Activated CD4-positive, CD25-positive, alpha-beta regulatory T cell (primary cell): Measurements from ENCODE around the gene SOX30.
A peak's percentile ranks its signal among the peaks of the same experiment; 100 is the strongest.
"Not testable (repeated sequence)": the region's sequence is repeated elsewhere in the genome, so short reads cannot be mapped to it uniquely, and the experiment has no call there.

Source experiments
- DNase-seq, 4 experiments: peaks; one replicate each; lab custom pipeline; 2025; lab: John Stamatoyannopoulos, UW

SOX30 gene

DNA sequence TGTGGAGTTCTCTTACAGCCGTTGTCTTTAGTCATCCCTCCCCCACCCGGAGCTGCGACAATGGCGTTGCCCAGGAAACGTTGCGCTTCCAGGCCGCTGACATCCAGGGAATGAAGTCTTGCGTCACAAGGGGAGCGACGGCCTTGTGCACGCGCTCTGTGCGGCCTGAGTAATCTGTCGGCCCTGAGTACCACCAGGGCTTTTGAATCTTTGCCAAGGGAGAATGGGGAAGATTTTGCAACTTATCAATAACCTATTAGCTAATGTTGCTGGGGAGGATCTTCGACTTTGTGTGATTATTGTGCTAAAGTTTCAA, at the start of gene SOX30:
SOX30 (minus strand) TSS at position 62 of the 316 bp plus-strand sequence. CDS start 360 bp downstream, outside the sequence.
- DNase-seq = no peak

DNA sequence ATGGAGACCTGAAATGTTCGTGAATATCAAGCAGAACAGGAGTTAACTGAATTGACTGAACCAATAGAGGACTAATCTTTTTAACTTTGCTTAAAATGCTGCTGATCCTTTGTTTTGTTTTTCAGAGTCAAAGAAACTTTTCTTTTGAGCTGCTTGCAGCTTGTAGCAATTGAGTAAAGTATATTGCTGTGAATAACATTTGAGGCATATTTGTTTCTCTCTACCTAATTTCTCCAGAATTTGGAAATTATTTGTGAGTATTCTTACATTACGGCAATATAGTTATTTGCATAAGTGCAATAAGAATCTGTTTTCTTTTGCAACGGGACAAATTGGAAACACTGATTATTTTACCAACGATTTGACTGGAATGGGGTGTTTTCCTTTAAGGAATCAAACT, 46.4 kb upstream of the SOX30 start:
- DNase-seq = not testable (repeated sequence)

DNA sequence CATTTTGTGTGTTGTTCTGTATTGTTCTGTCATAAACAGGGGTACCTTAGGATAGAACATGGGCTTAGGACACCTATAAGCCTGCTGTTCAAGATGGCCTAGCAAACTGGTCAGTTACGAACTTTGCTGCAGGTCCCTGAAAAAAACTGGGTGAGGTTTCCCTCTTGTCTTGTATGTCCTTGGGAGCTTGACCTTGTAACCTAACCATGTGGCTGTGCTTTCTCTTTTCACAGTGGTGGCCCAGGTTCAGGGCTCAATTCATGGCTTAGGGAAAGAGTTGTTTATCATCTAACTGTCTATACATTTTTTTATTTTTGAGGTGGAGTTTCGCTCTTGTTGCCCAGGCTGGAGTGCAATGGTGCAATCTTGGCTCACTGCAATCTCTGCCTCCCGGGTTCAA, 43.9 kb upstream of the SOX30 start:
- DNase-seq = not testable (repeated sequence)

DNA sequence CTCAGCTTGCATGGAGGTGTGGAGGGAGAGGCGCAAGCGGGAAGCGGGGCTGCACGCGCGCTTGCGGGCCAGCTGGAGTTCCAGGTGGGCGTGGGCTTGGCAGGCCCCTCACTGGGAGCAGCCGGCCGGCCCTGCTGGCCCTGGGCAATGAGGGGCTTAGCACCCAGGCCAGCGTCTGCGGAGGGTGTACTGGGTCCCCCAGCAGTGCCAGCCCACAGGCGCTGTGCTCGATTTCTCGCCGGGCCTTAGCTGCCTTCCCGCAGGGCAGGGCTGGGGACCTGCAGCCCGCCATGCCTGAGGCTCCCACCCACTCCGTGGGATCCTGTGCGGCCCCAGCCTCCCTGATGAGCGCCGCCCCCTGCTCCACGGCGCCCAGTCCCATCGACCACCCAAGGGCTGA, 41.6 kb upstream of the SOX30 start:
- not testable (repeated sequence) for DNase-seq

DNA sequence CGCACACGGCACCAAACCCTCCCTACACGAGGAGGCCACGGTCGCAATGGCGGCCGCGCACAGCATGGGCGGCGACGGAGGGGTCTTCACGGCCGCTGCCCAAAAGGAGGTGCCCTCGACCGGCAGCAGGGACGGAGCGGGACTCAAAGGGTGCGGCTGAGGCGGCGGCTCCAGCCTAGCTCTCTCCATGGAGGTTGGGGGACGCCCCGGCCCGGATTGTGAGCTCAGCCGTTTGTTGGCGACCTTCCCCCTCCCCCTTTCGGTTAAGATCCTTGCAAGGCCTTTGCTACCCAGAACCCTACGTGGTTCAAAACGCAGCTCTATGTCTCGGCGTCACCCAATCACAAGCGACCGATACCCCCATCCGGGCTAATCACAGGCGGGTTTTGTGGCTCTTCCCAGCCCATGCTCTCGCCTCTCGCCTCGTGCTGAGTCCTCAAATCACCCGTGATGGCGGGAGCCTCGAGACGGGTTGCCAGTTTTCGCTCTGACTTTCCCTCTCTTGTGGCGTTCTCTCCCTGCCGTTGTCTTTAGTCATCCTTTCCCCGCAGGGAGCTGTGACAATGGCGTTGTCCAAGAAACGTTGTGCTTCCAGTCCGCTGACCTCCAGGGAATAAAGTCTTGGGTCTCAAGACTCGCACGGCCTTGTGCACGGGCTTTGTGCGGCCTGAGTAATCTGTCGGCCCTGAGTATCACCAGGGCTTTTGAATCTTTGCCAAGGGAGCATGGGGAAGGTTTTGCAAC, 38.6 kb upstream of the SOX30 start:
- DNase-seq = no peak

DNA sequence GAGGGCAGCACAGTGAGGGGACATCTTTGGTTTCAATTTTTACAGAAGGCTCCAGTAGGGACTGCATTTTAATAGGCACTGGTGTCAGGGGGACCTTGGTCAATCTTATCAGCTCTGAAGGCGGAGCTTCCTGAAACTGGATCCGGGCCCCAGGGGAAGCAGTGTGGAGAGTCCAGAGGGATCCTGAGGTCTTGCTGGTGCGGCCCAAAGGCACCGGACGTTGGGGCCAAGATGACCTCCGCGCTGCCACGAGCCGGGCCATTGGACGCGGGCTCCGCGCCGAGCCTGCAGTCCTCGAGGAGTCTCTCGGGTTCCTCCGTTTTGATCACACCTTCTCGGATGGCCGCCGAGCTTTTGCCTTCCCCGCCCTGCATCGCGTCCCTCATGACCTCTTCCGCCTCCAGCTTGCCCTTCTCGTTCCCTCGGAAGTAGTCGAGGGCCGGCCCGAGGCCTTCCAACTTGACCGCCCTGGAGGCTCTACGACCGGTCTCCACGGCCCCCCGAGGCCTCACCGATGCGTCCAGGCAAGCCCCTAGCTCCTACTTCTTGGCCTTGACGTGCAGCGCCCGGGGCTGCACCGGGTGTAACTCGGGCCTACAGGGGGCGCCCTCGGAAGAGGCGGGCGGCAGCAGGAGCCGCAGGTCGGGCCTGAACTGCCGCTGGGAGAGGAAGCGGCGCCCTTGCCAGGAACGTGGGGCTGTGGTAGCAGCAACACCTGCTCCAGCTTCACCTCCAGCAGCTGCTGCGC, 37.9 kb upstream of the SOX30 start:
- DNase-seq = peak in 1 of 4 experiments; percentile 10

DNA sequence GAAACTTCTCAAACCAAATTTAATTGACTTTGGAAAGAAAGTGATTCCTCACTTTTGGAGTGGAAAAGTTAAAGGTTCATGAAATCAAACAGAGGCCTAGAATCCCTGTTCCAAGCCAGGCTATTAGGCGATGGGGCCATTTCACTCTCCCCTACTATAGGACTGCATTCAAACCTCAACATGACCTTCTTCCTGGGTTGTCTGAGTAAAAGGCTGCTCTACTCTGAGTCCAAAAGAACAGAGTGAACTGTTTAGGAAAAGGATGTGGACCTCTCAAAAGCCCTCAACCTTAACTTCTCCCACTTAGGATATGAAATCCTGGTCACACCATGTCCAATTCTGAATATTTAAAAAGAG, 34.9 kb upstream of the SOX30 start:
- no peak for DNase-seq

DNA sequence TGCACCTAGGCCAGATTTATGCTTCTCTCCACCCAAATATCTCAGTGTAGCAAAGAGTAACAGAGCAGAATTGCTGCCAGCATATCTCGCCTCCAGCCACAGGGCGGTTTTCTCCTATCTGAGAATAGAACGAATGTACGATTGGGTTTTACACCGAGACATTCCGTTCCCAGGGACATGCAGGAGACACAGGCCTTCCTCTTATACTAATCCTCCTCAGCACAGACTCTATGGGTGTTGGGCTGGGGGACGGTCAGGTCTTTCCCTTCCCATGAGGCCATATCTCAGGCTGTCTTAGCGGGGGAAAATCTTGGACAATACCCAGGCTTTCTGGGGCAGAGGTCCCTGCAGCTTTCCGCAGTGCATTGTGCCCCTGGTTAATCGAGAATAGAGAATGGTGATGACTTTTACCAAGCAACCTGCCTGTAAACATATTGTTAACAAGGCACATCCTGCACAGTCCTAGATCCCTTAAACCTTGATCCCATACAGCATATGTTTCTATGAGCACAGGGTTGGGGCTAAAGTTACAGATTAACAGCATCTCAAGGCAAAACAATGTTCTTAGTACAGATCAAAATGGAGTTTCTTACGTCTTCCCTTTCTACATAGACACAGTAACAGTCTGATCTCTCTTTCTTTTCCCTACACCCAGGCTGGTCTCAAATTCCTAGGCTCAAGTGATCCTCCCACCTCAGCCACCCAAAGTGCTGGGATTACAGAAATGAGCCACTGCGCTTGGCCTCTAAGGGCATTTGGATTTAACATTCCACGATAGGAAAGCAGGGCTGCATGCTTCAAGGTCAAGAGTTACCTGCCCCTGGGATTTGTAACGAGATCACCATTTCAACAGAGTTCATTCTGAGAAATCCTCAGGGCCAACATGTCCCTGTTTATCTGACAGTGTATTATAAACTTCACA, 34.3 kb upstream of the SOX30 start:
- not testable (repeated sequence) for DNase-seq

DNA sequence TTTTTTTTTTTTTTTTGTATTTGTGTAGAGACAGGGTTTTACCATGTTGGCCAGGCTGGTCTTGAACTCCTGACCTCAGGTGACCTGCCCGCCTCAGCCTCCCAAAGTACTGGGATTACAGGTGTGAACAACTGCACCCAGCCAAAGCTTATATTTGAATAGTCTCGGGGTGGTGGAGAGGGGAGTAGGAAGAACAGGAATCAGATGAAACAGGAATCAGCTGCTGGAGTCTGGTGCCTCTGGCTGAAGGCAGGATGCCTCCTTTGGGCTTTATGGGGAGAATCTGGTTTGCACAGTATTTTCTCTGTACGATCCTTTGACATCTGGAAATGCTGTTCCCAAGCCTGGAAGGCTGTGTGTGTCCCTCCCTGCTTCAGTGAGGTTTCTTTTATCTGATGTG, 30.0 kb upstream of the SOX30 start:
- no peak for DNase-seq

DNA sequence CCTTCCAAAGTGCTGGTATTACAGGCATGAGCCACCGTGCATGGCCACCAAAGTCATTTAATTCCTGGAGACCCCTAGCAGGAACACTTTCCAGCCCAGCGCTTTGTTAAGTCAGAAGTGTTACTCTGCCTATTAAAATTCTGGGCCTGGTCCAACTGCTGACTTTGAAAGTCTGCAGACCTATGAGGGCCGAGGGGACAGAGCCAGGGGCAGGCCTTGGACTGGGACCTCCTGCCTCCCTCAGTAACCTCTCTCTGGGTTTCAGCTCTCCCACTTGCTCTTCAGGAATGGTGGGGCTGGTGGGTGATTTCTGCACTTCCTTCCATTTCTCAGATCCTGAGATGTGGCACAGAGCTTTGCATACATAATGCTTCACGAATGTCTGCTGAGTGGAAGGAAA, 28.8 kb upstream of the SOX30 start:
- DNase-seq = no peak

DNA sequence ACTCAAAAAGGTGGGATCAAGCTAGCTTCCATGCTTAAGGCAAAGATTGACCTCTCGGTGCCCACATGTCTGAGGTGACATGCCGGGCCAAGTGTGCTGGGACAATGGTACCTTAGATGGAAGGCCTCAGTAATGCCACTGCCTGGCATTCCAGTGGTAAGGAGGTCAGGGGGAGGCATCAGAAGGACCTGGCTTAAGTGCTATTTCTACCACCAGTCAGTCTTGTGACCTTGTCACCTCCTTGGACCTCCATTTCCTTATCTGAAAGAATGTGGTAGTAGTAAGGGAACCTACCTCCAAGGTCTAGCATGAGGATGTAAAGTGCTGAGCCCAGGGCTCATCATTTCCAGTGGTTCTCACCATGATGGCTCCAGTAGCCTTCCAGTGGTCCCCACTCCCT, 28.0 kb upstream of the SOX30 start:
- DNase-seq = no peak

DNA sequence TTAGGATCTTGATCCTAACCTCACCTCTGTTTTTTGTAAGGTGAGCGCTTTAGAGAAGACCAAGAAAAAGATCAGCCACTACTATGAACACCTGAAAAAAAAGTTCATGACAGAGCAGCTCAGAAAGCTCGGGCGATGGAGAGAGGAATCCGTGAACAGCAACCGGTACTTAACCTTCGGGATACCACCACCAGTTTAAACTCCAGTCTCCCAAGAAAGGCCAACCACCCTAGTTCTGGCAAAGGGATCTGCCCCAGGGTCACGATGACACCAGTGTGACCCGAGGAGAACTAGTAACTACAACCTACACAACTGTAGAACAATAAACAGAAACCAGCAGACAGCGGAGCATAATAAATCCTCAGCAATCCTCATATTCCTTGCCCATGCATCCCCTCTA, 27.6 kb upstream of the SOX30 start:
- no peak for DNase-seq

DNA sequence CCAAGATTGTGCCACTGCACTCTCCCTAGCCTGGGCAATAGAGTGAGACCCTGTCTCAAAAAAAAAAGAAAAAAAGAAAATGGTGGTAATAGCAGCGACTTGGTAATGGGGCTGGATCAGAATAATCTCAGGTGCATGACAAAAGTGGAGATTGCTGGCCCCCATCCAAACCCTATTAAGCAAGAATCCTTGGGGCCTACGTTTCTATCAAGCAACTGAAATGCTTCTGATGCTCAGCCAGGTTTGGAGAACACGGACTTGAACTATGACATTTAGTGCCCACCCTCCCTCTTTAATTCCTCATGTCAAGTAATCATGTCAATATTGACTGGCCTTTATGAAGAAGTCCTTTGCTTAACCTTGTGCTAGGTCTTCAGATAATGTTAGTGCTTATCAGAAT, 25.7 kb upstream of the SOX30 start:
- DNase-seq = no peak

DNA sequence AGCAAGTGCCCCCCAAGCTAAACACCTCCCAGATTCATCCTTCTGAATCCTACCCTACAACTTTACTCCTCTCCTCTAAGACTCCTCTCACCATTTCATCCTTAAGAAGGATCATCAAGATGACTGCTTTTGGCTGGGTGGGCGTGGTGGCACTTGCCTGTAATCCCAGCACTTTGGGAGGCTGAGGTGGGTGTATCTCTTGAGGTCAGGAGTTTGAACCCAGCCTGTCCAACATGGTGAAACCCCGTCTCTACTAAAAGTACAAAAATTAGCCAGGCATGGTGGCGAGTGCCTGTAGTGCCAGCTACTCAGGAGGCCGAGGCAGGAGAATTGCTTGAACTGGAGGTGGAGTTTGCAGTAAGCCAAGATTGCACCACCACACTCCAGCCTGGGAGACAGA, 22.1 kb upstream of the SOX30 start:
- not testable (repeated sequence) for DNase-seq

DNA sequence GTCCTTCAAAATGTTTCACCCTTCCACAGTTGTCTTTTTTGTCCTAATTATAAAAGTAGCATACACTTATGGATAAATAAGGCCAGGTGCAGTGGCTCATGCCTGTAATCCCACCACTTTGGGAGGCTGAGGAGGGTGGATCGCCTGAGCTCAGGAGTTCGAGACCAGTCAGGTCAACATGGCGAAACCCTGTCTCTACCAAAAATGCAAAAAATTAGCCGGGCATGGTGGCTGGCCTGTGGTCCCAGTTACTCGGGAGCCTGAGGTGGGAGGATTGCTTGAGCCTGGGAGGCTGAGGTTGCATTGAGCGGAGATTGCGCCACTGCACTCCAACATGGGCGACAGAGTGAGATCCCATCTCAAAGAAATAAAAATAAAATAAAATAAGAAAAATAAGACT, 20.7 kb upstream of the SOX30 start:
- no peak for DNase-seq

DNA sequence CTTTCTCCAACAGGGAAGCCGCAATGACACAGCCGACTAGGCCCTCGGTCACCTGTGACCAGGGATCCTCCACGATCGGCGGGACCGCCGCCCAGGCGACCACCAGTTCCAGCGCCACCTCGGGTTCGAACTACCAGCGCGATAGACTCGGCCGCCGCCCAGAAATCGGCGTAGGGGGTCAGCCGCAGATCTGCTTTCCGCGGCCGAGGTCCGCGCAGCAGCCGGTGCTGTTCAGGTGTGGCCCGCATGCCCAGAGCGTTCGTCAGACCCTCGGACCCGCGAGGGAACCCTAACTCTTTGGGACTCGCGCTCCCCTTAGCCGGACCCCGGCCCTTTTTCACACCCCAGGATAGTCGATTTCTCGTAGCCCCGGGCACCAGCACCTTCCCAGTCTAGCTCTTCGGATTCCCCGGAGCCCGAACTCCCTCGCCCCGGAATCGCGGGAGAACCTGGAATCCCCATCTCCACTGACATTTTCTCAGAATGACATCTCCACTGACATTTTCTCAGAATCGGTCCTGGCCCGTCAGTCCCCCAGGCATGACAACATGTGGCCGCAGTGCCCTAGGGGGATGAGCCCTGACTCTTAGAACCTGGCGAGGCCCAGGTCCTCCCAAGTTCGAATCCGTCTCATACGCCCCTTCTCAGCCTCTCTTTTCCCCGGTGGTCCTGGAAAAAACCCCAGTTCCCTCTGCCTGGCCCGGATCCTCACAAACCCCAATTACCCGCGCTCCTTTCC, 19.5 kb upstream of the SOX30 start:
- DNase-seq = no peak

DNA sequence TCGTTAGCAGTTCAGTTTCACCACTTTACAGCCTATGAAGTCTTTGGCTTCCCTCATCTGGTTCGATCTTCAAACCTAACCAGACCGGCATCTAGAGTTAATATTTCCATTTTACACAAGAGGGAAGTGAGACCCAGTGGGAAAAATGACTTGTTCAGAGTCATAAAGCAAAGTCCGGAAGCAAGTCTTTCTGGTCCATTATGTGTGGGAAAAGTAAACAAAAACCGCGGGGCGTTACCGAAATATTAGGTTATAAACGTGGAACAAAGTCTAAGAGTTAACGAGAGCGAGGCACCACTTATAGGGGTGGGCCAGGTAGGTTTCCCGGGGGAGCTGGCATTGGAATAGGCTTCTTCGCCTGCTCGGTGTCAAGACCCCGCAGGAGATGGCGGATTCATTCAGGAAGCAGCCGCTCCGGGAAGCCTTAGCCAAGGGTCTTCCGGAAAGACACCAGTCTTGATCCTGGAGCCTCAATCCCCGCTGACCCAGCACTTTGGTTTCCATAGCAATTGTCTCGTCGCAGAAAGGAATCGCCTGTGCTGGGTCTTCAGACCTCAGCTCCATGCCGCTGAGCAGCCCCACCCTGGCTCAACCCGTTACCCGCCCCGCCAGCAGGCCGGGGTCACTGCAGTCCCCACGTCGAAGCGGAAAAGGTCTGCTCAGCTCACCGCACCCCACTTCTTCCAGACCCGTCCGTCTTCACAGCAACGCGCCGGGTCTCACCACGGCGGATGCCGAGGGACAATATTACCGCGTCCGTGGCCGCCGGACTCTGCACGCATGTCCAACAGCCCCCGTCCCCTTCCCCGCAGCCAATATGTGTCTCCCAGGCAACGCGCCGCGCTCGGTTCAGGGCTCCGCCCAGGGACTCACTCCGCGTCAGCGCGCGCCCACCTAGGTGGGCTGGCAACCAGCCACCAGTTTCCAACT, 18.7 kb upstream of the SOX30 start, which contains the start of gene C5orf52:
C5orf52 (plus strand) TSS at position 872 of the 930 bp plus-strand sequence. CDS start 82 bp downstream, outside the sequence.
- no peak for DNase-seq

DNA sequence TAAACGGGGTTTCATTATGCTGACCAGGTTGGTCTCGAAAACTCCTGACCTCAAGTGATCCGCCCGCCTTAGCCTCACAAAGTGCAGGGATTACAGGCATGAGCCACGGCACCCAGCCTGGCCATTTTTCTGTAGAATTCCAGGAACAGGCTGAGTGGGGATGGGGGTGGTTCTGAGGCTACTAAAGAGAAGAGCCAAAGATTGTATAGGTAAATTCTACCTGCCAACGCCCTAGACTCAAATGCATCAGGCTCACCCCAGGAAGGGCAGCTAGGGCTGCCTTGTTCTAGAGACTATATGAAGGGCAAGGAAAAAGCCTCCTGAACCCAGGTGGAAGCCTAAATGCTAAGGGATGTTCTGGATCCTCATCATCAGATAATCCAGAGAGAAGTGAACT, 17.5 kb upstream of the SOX30 start:
- no peak for DNase-seq

DNA sequence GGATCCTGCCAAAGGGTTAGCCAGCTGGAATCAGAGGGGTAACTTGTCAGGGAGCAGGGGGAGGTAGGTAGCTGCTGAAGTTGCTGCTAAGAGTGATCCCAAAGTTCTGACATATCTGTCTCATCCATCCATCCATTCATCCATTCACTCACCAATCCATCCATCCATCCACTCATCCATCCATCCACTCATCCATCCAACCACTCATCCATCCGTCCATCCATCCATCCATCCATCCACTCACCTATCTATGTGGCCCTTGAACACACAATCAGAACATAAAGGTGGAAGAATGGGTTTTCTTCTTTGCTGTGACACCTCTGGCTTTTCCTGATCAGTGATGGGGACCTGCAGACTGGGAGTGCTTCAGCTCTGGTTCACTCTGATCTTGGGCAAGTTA, 16.1 kb upstream of the SOX30 start:
- DNase-seq = no peak

DNA sequence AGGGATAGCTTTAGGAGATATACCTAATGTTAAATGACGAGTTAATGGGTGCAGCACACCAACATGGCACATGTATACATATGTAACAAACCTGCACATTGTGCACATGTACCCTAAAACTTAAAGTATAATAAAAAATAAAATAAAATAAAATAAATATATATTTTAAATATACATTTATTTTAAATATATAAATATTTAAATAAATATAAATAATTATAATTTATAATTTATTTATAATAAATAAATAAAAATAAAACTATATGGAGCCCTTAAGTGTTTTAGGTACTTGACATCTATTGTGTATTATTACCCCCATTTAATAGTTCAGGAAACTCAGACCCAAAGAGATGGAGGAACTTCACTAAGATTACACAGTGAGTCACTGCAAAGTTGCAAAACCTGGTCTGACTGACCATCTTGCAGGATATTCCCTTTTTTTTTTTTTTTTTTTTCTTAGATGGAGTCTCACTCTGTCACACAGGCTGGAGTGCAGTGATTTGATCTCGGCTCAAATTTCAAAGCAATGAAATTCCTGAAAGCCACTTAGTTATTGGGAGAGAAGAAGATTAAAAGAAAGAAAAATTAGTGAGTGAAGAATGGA, 13.3 kb upstream of the SOX30 start:
- no peak for DNase-seq
